ENCODE results near the gene MDM4.
"Not testable (repeated sequence)": the region's sequence is repeated elsewhere in the genome, so short reads cannot be mapped to it uniquely, and the experiment has no call there.

MDM4 gene

DNA sequence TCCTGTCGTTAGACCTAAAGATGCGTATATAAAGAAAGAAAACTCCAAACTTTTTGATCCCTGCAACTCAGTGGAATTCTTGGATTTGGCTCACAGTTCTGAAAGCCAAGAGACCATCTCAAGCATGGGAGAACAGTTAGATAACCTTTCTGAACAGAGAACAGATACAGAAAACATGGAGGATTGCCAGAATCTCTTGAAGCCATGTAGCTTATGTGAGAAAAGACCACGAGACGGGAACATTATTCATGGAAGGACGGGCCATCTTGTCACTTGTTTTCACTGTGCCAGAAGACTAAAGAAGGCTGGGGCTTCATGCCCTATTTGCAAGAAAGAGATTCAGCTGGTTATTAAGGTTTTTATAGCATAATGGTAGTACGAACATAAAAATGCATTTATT, 33.1 kb downstream of the MDM4 start:
- Histone ChIP-seq H3K4me1 (ENCODE audit: insufficient read depth, low read length) (no peaks in the 10 kb centered on the region), H3K9me3 (ENCODE audit: control insufficient read depth, insufficient read depth, low read length) (no peaks in the 10 kb centered on the region), H3K36me3 (ENCODE audit: insufficient read depth, low read length) (peaks cover 42% of the 10 kb centered on the region), H3K9ac (ENCODE audit: low read depth, low read length) (no peak overlapping the region)

DNA sequence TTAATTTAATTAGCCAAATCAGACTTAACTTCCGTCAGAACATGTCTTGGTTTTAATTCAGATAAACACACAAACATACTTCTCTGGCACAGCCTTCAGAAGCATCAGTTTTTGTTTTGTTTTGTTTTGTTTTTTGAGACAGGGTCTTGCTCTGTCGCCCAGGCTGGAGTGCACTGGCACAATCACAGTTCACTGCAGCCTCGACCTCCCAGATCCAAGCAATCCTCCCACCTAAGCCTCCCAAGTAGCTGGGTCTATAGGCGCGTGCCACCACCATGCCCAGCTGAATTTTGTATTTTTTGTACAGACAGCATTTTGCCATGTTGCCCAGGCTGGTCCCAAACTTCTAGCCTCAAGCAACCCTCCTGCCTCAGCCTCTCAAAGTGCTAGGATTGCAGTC, 34.7 kb downstream of the MDM4 start:
- no peaks in the 10 kb centered on the region for H3K9me3 ChIP-seq (ENCODE audit: control insufficient read depth, insufficient read depth, low read length)

DNA sequence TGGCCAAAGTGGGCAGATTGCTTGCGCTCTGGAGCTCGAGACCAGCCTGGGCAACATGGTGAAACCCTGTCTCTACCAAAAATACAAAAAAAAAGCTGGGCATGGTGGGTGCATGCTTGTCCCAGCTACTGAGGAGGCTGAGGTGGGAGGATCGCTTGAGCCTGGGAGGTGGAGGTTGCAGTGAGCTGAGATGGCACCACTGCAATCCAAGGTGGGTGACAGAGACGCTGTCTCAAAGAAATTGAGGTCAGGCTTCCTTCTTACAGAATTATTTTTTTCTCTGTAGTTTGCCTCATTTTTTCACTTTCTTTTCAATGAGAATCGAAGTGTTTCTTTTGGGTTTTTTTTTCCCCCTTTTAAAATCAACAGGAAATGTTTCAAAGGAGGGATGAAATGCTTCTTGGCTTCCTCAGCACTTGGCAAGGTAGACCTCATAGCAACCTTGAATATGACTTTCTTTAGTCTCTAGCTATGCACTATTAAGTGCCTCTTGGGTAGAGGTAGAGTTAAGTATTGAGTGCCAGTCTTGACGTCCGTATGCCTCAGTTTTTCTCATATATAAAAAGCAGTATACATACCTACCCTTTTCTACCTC, 40.3 kb downstream of the MDM4 start:
- no peaks in the 10 kb centered on the region for H3K9me3 ChIP-seq (ENCODE audit: control insufficient read depth, insufficient read depth, low read length)
- H3K36me3 ChIP-seq (ENCODE audit: insufficient read depth, low read length): peaks cover 11% of the 10 kb centered on the region
- H3K9ac ChIP-seq (ENCODE audit: low read depth, low read length): no peak overlapping the region
- H3K4me1 ChIP-seq (ENCODE audit: insufficient read depth, low read length): peaks cover 17% of the 10 kb centered on the region; the same call in 1 of the 2 replicates

More for the DNA sequence above, 34.7 kb downstream of the MDM4 start:
- Histone ChIP-seq H3K9ac (ENCODE audit: low read depth, low read length) (no peak overlapping the region), H3K4me1 (ENCODE audit: insufficient read depth, low read length) (no peaks in the 10 kb centered on the region), H3K36me3 (ENCODE audit: insufficient read depth, low read length) (peaks cover 38% of the 10 kb centered on the region)

DNA sequence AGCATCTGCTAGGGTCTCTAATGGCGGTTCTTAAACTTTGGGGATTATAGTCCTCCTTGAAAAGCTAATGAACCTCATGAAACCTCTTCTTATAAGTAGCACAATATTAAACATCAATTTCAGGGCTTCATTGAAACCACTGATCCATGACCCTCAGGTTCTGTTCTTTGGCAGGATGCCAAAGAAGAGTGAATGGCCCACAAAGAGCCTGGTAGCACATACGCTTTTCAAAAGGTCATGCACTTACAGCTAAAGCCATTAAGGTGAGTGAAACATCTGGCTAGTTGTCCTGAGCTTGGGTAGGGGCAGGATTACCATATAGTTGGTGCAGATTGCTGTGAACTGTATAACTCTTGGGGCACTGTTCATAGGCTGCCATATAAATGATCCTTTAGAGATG, 42.3 kb downstream of the MDM4 start:
- peaks cover 11% of the 10 kb centered on the region for H3K36me3 ChIP-seq (ENCODE audit: insufficient read depth, low read length)
- peaks cover 17% of the 10 kb centered on the region; the same call in 1 of the 2 replicates for H3K4me1 ChIP-seq (ENCODE audit: insufficient read depth, low read length)
- no peak overlapping the region for H3K9ac ChIP-seq (ENCODE audit: low read depth, low read length)
- H3K9me3 ChIP-seq (ENCODE audit: control insufficient read depth, insufficient read depth, low read length): no peaks in the 10 kb centered on the region

- H3K9ac ChIP-seq (ENCODE audit: low read depth, low read length); H3K36me3 ChIP-seq (ENCODE audit: insufficient read depth, low read length); H3K9me3 ChIP-seq (ENCODE audit: control insufficient read depth, insufficient read depth, low read length): not testable (repeated sequence)
- H3K4me1 ChIP-seq (ENCODE audit: insufficient read depth, low read length): peaks cover 22% of the 10 kb centered on the region
Observed at GRCh38 chr1:204560002-204560401, 43.8 kb downstream of the MDM4 start.

DNA sequence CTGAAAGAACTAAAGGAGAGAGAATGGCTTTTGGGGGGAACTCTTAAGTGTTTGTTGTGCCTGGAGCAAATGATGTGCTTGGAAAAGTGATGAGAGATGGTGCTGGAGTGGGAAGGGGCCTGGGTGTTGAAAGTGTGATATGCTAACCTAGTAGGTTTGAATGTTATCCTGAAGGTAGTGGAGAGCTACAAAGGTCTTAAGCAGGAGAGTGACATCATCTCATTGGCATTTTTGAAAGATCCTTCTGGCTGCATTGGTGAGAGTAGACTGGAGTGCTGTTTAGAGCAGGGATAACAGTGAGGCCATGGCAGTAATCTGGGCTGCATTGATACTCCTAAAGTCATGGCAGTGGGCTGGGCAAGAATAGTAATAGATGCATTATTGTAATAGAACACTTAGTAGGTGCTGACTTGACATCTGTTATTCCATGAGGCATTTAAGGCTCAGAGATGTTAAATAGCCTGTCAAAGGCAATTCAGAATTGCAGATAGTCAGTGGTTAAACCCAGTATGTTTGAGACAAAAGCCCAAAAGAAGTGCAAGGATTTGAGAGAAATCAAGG, 44.5 kb downstream of the MDM4 start:
- Histone ChIP-seq H3K36me3 (ENCODE audit: insufficient read depth, low read length) (peaks cover 3% of the 10 kb centered on the region; the same call in 1 of the 2 replicates), H3K9me3 (ENCODE audit: control insufficient read depth, insufficient read depth, low read length) (no peaks in the 10 kb centered on the region), H3K9ac (ENCODE audit: low read depth, low read length) (no peak overlapping the region), H3K4me1 (ENCODE audit: insufficient read depth, low read length) (peaks cover 29% of the 10 kb centered on the region)

- Histone ChIP-seq H3K36me3 (ENCODE audit: insufficient read depth, low read length) (peaks cover 3% of the 10 kb centered on the region; the same call in 1 of the 2 replicates), H3K9ac (ENCODE audit: low read depth, low read length) (no peak overlapping the region), H3K4me1 (ENCODE audit: insufficient read depth, low read length) (peaks cover 37% of the 10 kb centered on the region)
Observed at GRCh38 chr1:204562075-204562990, 46.1 kb downstream of the MDM4 start.

GRCh38 chr1:204563307-204563706, 47.1 kb downstream of the MDM4 start:
- no peaks in the 10 kb centered on the region for H3K9me3 ChIP-seq (ENCODE audit: control insufficient read depth, insufficient read depth, low read length)
- H3K4me1 ChIP-seq (ENCODE audit: insufficient read depth, low read length): peaks cover 35% of the 10 kb centered on the region
- peaks cover 3% of the 10 kb centered on the region; the same call in 1 of the 2 replicates for H3K36me3 ChIP-seq (ENCODE audit: insufficient read depth, low read length)
- no peak overlapping the region for H3K9ac ChIP-seq (ENCODE audit: low read depth, low read length)

More at GRCh38 chr1:204562075-204562990, 46.1 kb downstream of the MDM4 start:
- no peaks in the 10 kb centered on the region for H3K9me3 ChIP-seq (ENCODE audit: control insufficient read depth, insufficient read depth, low read length)

- 0 out of 2 replicates have a peak, but pooled peaks cover 3% of the 10 kb centered on the region for H3K36me3 ChIP-seq (ENCODE audit: insufficient read depth, low read length)
- no peak overlapping the region for H3K9ac ChIP-seq (ENCODE audit: low read depth, low read length)
- peaks cover 32% of the 10 kb centered on the region for H3K4me1 ChIP-seq (ENCODE audit: insufficient read depth, low read length)
- H3K9me3 ChIP-seq (ENCODE audit: control insufficient read depth, insufficient read depth, low read length): no peaks in the 10 kb centered on the region
Observed at GRCh38 chr1:204563780-204564179, 47.6 kb downstream of the MDM4 start.

DNA sequence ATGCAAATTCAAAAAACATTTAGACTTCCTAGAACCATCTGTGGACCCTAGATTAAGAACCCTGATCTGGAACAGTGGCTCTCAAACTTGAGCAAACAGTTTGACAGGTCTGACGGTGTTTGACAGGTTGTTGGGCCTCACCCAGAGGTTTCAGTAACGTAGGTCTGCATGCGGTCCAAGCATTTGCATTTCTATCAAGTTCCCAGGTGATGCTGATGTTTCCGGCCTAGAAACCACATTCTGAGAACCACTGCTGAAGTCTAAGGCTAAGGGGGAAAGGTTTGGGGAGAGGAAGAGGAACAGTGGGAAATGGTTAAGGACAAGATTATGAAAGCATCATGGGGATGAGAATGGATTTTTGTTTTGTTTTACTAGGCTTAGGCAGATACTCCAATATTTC, 48.6 kb downstream of the MDM4 start:
- no peaks in the 10 kb centered on the region for H3K36me3 ChIP-seq (ENCODE audit: insufficient read depth, low read length)
- no peaks in the 10 kb centered on the region for H3K9me3 ChIP-seq (ENCODE audit: control insufficient read depth, insufficient read depth, low read length)
- no peak overlapping the region for H3K9ac ChIP-seq (ENCODE audit: low read depth, low read length)
- peaks cover 28% of the 10 kb centered on the region for H3K4me1 ChIP-seq (ENCODE audit: insufficient read depth, low read length)

DNA sequence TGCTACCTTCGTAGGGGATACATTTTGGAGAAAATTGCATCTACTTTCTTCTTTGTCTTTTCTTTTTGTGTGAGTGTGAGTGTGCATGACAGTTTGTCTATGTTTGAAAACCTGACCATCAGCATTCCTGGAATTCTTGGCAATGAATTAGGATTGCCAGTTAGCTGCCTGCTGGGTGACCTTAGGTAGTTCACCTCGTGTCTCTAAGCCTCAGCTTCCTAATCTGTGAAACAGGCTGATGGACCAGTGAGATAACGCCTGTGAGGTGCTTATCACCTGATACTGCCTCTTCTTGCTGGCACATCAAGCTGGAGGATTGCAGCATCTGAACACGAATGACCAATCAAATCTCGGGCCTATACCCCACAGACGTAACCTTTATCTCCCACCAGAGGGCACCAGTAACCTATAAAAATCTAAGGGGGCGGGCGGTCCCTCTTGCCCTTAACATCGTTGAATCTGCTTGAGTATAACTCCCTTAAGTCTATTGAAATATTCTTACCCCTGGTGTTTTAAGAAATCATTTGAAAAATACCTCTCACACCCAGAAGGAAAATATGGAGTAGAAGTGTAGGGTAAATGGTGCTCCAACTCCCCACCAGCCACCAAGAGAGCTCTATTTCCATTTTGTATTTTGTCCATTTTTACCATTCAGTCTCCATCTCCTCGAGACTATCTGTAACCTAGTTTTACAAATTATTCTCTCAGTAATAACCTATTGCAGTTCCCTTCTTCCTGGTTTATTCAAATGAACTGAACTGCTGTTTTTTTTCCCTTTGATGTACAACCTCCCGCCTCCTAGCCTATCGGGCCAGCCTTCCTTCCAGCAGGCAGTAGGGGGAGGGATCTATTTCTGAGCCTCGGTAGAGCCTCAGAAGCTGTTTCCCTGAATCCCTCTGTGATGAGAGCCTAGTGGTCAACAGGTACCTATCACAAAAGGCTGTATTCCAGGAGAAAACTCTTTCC, 49.7 kb downstream of the MDM4 start:
- H3K36me3 ChIP-seq (ENCODE audit: insufficient read depth, low read length): no peaks in the 10 kb centered on the region
- H3K9me3 ChIP-seq (ENCODE audit: control insufficient read depth, insufficient read depth, low read length): no peaks in the 10 kb centered on the region
- H3K9ac ChIP-seq (ENCODE audit: low read depth, low read length): no peak overlapping the region
- H3K4me1 ChIP-seq (ENCODE audit: insufficient read depth, low read length): peaks cover 20% of the 10 kb centered on the region

DNA sequence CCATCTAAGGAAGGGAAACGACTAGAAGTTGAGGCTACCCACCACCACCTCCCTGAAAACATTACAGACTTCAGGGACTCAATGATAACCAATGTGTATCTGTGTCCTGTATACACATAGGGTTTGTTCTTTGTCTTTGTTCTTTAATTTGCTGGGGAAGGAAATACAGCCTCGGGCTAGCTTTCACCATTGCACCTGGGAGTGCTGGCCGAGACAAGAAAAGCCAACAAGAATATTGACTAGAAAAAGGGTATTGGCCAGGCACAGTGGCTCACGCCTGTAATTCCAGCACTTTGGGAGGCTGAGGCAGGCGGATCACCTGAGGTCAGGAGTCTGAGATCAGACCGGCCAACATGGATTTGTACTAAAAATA, 50.4 kb downstream of the MDM4 start:
- H3K9me3 ChIP-seq (ENCODE audit: control insufficient read depth, insufficient read depth, low read length): no peaks in the 10 kb centered on the region
- peaks cover 26% of the 10 kb centered on the region for H3K4me1 ChIP-seq (ENCODE audit: insufficient read depth, low read length)
- no peak overlapping the region for H3K9ac ChIP-seq (ENCODE audit: low read depth, low read length)
- no peaks in the 10 kb centered on the region for H3K36me3 ChIP-seq (ENCODE audit: insufficient read depth, low read length)

DNA sequence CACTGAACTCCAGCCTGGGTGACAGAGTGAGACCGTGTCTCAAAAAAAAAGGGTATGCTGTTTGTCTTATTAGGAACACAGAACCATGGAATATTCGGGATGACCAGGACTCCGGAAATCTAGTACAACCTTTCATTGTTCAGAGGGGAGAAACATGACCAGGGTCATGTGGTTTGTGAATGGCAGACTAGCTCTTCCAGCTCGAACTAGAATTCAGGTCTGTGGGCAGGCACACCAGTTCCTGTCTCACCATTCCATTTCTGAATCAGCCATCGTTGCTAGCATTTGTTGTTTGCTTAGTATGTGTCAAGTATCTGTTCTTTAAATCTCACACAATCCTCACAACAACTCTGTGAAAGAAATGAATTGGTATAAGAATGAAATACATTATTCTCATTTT, 50.9 kb downstream of the MDM4 start:
- Histone ChIP-seq H3K9ac (ENCODE audit: low read depth, low read length) (no peak overlapping the region), H3K4me1 (ENCODE audit: insufficient read depth, low read length) (peaks cover 31% of the 10 kb centered on the region), H3K9me3 (ENCODE audit: control insufficient read depth, insufficient read depth, low read length) (no peaks in the 10 kb centered on the region), H3K36me3 (ENCODE audit: insufficient read depth, low read length) (no peaks in the 10 kb centered on the region)

Measured in ES-I3 (cell line).